UCSD-AML1 (cell line): Measurements from ENCODE around the gene HPSE.
"Not testable (repeated sequence)": the region's sequence is repeated elsewhere in the genome, so short reads cannot be mapped to it uniquely, and the experiment has no call there.

Experiments
- DNase-seq: peaks from one replicate; lab custom pipeline; 2025; ENCODE audit not compliant: unreplicated experiment; lab: John Stamatoyannopoulos, UW

HPSE gene

GRCh38 chr4:83284193-83285054 is 50.2 kb downstream of the HPSE start, which contains the start of gene COQ2:
COQ2 (minus strand) TSS chr4:83284798; CDS start chr4:83284764, 34 bp downstream.
- peak; percentile 97 for DNase-seq

GRCh38 chr4:83283181-83283580 is 51.5 kb downstream of the HPSE start:
- DNase-seq = no peak

- DNase-seq = no peak
These were observed 52.6 kb downstream of the HPSE start for GRCh38 chr4:83282049-83282535.

GRCh38 chr4:83281307-83281706 is 53.3 kb downstream of the HPSE start:
- no peak for DNase-seq

- DNase-seq = no peak
These were observed 58.2 kb downstream of the HPSE start for GRCh38 chr4:83276299-83277040.

GRCh38 chr4:83273926-83274325 is 60.7 kb downstream of the HPSE start:
- DNase-seq = not testable (repeated sequence)

GRCh38 chr4:83272900-83273299 is 61.7 kb downstream of the HPSE start:
- no peak for DNase-seq

- DNase-seq = no peak
These were observed 65.4 kb downstream of the HPSE start for GRCh38 chr4:83269256-83269655.

- DNase-seq = no peak
These were observed 66.2 kb downstream of the HPSE start for GRCh38 chr4:83268491-83268890.

GRCh38 chr4:83267830-83268475 is 66.7 kb downstream of the HPSE start:
- no peak for DNase-seq

GRCh38 chr4:83267121-83267829 is 67.4 kb downstream of the HPSE start:
- DNase-seq = no peak

GRCh38 chr4:83266689-83267088 is 68.0 kb downstream of the HPSE start:
- DNase-seq = no peak

- no peak for DNase-seq
These were observed 71.5 kb downstream of the HPSE start for GRCh38 chr4:83263106-83263505.

- no peak for DNase-seq
These were observed 72.0 kb downstream of the HPSE start for GRCh38 chr4:83262682-83263081.

GRCh38 chr4:83261307-83261706 is 73.3 kb downstream of the HPSE start:
- DNase-seq = no peak

GRCh38 chr4:83259586-83259985 is 75.1 kb downstream of the HPSE start:
- no peak for DNase-seq

GRCh38 chr4:83258461-83258860 is 76.2 kb downstream of the HPSE start:
- DNase-seq = no peak

- DNase-seq = no peak
These were observed 76.8 kb downstream of the HPSE start for GRCh38 chr4:83257811-83258210.

- no peak for DNase-seq
These were observed 79.1 kb downstream of the HPSE start for GRCh38 chr4:83255584-83255983.

- DNase-seq = peak; percentile 60
These were observed 81.8 kb downstream of the HPSE start for GRCh38 chr4:83252782-83253405.
